Hepatocyte (in vitro differentiated cells): ENCODE measurements around the gene SOX6. TPM values are rescaled to one million over a fixed set of nuclear protein-coding genes. Genes with fewer than 3 reads are reported as not detected.

Source experiments
- DNase-seq: peaks from one replicate; pipeline ENCODE4 v3.0.0-alpha.2; 2016; ENCODE audit warnings: low spot score
- H2AFZ ChIP-seq: fragments of 200-600 bp; sonication (generic); 2 replicates; pipeline ENCODE4 v1.6.0; 2016; ENCODE audit warnings: antibody characterized with exemption, mild to moderate bottlenecking
- H3K27ac ChIP-seq: fragments of 200-600 bp; sonication (generic); 2 replicates; pipeline ENCODE4 v1.5.1; 2016; ENCODE audit warnings: mild to moderate bottlenecking
- H3K27me3 ChIP-seq: fragments of 200-600 bp; sonication (generic); 2 replicates; pipeline ENCODE4 v1.6.1; 2016
- H3K36me3 ChIP-seq: fragments of 200-600 bp; sonication (generic); replicated peaks from 2 replicates; pipeline ENCODE4 v1.5.1; 2016; ENCODE audit warnings: low read depth; ENCODE audit not compliant: insufficient read depth
- H3K4me1 ChIP-seq: fragments of 200-600 bp; sonication (generic); 2 replicates; pipeline ENCODE4 v1.5.1; 2016; ENCODE audit warnings: mild to moderate bottlenecking, moderate library complexity; ENCODE audit not compliant: insufficient read depth
- H3K4me2 ChIP-seq: fragments of 200-600 bp; sonication (generic); 2 replicates; pipeline ENCODE4 v1.6.0; 2016
- H3K4me3 ChIP-seq: fragments of 200-600 bp; sonication (generic); 2 replicates; pipeline ENCODE4 v1.5.1; 2016; ENCODE audit warnings: mild to moderate bottlenecking
- H3K79me2 ChIP-seq: fragments of 200-600 bp; sonication (generic); 2 replicates; pipeline ENCODE4 v1.6.0; 2017; ENCODE audit warnings: mild to moderate bottlenecking
- H3K9me2 ChIP-seq: fragments of 200-600 bp; sonication (generic); replicated peaks from 2 replicates; pipeline ENCODE4 v1.6.0; 2017; ENCODE audit warnings: mild to moderate bottlenecking; ENCODE audit not compliant: insufficient read depth
- H3K9me3 ChIP-seq: fragments of 200-600 bp; sonication (generic); 2 replicates; pipeline ENCODE4 v1.5.1; 2016; ENCODE audit warnings: low read depth, mild to moderate bottlenecking
- H4K20me1 ChIP-seq: fragments of 200-600 bp; sonication (generic); 2 replicates; pipeline ENCODE4 v1.6.0; 2016; ENCODE audit warnings: mild to moderate bottlenecking; ENCODE audit not compliant: insufficient read depth, poor library complexity, severe bottlenecking
- CTCF ChIP-seq: fragments of 200-600 bp; sonication (generic); IDR thresholded peaks from 2 replicates; pipeline ENCODE4 v1.5.1; 2016; ENCODE audit warnings: antibody characterized with exemption, mild to moderate bottlenecking; ENCODE audit not compliant: poor library complexity
- EZH2 ChIP-seq: fragments of 200-600 bp; sonication (generic); IDR thresholded peaks from 2 replicates; pipeline ENCODE4 v1.6.1; 2016; ENCODE audit warnings: antibody characterized with exemption, mild to moderate bottlenecking, borderline replicate concordance
- EZH2phosphoT487 ChIP-seq: fragments of 200-600 bp; sonication (generic); IDR thresholded peaks from one replicate; pipeline ENCODE4 v1.6.1; 2018; ENCODE audit warnings: antibody characterized with exemption, mild to moderate bottlenecking, low read depth, moderate library complexity; ENCODE audit not compliant: unreplicated experiment, severe bottlenecking
- WGBS: methylation state at CpG from one replicate; pipeline ENCODE4 v1.1.6; 2016; ENCODE audit warnings: low lambda C conversion rate; ENCODE audit errors: missing lambda C conversion rate; 5-methylcytosine and 5-hydroxymethylcytosine counted together
- polyA plus RNA-seq: library from polyadenylated mRNA; unstranded; fragments of >200 nt; fragmentation: Nextera tagmentation; extraction: Ambion mirVana; gene quantifications from 2 replicates; pipeline ENCODE4 v1.2.1, GENCODE V29; 2016
- total RNA-seq: library from RNA; depleted of rRNA; stranded (reverse); fragments of >200 nt; gene quantifications from 2 replicates; pipeline ENCODE4 v1.2.3, GENCODE V29; 2014

SOX6 gene
- total and polyA plus RNA-seq, 2 experiments from 2014 or later = 23.2 to 75.7 TPM

- no peak overlapping the region for H2AFZ ChIP-seq
- WGBS = 60% methylated on average over 1 of the region's 1 CpG
- H3K9me2 ChIP-seq = no peaks in the 10 kb centered on the region
- H3K4me1 ChIP-seq = peaks cover 12% of the 10 kb centered on the region
- no peaks in the 10 kb centered on the region for H3K36me3 ChIP-seq
- no peak overlapping the region for H3K4me2 ChIP-seq
- H3K4me3 ChIP-seq = no peak overlapping the region
- H4K20me1 ChIP-seq = no peaks in the 10 kb centered on the region
- no peak overlapping the region for H3K27ac ChIP-seq
- no peaks in the 10 kb centered on the region for H3K9me3 ChIP-seq
- H3K27me3 ChIP-seq = no peaks in the 10 kb centered on the region
- no peak for TF ChIP-seq EZH2
- TF ChIP-seq CTCF = no peak
- TF ChIP-seq EZH2phosphoT487 = no peak
- peaks cover 24% of the 10 kb centered on the region for H3K79me2 ChIP-seq
- no peak for DNase-seq
These were observed 18.0 kb downstream of the SOX6 start for GRCh38 chr11:16338393-16338792.

GRCh38 chr11:16337421-16338213 lies 18.7 kb downstream of the SOX6 start:
- H3K36me3 ChIP-seq = no peaks in the 10 kb centered on the region
- no peaks in the 10 kb centered on the region for H3K9me2 ChIP-seq
- H4K20me1 ChIP-seq = no peaks in the 10 kb centered on the region
- no peak overlapping the region for H3K4me3 ChIP-seq
- no peaks in the 10 kb centered on the region for H3K27me3 ChIP-seq
- peak overlapping the region; percentile 79 for H3K27ac ChIP-seq
- no peak overlapping the region for H2AFZ ChIP-seq
- no peak for DNase-seq
- H3K79me2 ChIP-seq = peaks cover 20% of the 10 kb centered on the region
- 93% methylated on average over 1 of the region's 1 CpG for WGBS
- no peak overlapping the region for H3K4me2 ChIP-seq
- H3K9me3 ChIP-seq = no peaks in the 10 kb centered on the region
- TF ChIP-seq EZH2 = no peak
- TF ChIP-seq CTCF = no peak
- TF ChIP-seq EZH2phosphoT487 = no peak
- peaks cover 12% of the 10 kb centered on the region for H3K4me1 ChIP-seq

- no peak overlapping the region for H2AFZ ChIP-seq
- H3K9me3 ChIP-seq = no peaks in the 10 kb centered on the region
- peaks cover 12% of the 10 kb centered on the region for H3K4me1 ChIP-seq
- H3K36me3 ChIP-seq = no peaks in the 10 kb centered on the region
- no peak for TF ChIP-seq EZH2phosphoT487
- no peak for TF ChIP-seq CTCF
- no peak for TF ChIP-seq EZH2
- H3K9me2 ChIP-seq = no peaks in the 10 kb centered on the region
- H3K4me2 ChIP-seq = peak overlapping the region; percentile 11
- no peak overlapping the region for H3K4me3 ChIP-seq
- peaks cover 15% of the 10 kb centered on the region for H3K79me2 ChIP-seq
- no peaks in the 10 kb centered on the region for H3K27me3 ChIP-seq
- peak overlapping the region; percentile 79 for H3K27ac ChIP-seq
- DNase-seq = no peak
- no peaks in the 10 kb centered on the region for H4K20me1 ChIP-seq
These were observed 19.6 kb downstream of the SOX6 start for GRCh38 chr11:16336721-16337120.
